IPS DF 4.7 (cell line): ENCODE results near the gene KRTAP21-1.
"Not testable (repeated sequence)": the region's sequence is repeated elsewhere in the genome, so short reads cannot be mapped to it uniquely, and the experiment has no call there.

Source experiments
- DNase-seq: peaks from one replicate; pipeline ENCODE4 v3.0.0-alpha.2; 2013; ENCODE audit warnings: low spot score; ENCODE audit errors: extremely low read depth

The KRTAP21-1 gene

DNA sequence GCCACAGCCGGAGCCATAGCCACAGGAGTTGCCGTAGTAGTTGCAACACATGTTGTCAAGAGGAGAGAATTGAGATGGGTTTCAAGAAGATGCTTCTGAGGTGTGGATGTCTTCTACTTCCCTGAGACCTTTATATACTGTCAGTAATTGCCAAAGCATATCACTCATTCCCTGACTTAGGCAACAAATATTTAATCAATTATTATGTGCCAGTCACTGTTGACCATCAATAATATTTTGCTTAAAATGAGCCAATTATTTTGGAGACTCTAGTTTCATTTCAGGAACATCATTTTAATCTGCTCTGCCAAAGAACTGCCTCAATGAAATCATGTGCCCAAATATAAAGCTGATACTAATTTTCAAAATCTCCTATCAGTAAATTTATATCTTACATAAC lies at the start of gene KRTAP21-1:
Gene KRTAP21-1, minus strand, starts transcription at position 101 of the 400 bp plus-strand sequence. Its CDS starts 50 bp downstream, at position 51.
- not testable (repeated sequence) for DNase-seq

DNA sequence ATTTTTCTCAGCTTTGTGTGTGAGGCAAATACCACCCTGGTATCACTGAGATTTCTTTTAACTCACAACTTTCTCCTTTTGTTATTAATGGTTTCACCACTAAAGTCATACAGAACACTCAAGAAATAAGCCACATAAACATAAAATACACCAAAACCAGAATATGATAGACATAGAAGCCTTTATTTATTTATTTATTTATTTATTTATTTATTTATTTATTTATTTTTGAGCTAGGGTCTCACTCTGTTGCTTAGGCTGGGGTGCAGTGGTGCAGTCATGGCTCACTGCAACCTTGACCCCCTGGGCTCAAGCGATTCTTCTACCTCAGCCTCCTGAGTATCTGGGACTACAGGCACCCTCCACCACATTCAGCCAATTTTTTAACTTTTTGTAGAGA lies 45.4 kb upstream of the KRTAP21-1 start:
- no peak for DNase-seq

DNA sequence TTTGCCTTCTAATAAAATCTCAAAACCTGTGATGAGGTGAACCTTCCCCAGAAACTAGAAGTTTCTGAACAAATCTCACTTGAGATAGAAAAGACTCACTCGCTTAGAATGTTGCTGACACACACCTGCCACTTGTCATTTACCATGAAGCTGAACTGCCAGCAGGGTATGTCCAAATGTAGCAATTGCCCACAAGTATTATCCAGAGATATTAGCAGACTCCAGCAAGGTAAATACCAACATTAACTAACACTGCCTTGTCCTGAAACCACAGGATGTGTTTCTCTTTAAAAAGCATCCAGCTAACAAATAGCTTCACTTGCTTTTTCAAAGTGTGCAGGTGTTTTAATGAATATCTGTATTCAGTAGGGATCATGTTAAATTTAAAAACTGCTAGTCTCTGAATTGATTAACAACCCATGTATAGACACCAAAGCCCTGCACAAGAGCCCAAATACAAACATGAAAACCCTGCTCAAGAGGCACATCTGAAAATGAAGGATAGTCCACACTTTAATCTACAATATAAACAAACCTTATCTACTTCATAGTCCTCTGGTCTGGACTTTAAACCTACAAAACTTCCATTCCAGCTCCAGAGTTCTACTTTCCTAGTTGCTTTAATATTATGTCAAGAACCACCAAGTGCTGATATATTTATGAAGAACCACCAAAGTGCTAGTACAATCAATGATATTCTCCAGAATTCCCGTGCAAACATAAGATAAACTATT lies 38.5 kb upstream of the KRTAP21-1 start:
- no peak for DNase-seq

DNA sequence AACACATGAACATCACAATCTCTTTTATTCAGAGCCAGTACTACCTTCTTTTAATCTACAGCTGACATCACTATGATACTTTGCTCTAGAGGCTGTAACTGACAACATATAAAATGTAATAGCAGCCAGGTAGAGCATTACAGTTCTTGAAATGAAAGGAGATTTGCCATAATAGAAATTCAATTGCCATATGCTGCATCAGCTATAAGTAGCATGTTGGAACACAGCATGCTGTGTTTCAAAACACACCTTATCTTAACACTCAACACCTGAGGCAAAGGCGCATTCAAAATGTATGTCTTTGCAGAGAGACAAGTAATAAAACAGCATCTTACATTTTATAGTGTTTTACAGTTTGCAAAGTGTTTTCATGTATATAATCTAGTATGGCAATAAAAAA lies 24.0 kb upstream of the KRTAP21-1 start:
- no peak for DNase-seq

DNA sequence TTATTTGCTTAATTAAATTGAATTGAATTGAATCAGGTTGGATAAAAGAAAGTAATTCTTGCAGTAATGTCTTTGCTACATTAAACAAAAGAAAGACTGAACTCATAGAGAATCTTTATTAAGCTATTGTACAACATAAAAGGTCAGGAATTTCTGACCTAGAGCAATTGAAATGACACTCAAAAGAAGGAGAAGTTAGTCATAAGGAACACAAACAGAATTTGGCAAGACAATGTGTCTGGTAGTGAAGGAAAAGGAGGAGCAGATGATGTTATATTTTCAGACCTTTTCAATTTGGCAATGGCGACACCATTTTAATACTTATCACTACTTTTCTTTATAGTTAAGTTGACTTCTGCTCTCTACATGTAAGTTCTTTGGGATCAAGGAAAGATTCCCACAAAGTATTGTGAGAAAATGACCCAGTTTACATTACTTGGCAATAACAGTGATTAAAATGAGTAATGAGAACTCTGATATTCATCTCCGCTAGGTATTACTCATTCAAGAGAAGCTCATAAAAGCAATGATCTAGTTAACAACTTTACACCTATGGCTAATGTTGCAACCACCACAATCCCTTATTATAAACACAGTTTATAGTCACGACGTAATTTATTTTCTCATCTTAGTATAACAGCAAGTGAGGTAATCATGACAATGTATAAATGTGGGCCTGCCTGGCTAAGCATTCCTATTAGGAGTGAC lies 14.7 kb upstream of the KRTAP21-1 start:
- no peak for DNase-seq

DNA sequence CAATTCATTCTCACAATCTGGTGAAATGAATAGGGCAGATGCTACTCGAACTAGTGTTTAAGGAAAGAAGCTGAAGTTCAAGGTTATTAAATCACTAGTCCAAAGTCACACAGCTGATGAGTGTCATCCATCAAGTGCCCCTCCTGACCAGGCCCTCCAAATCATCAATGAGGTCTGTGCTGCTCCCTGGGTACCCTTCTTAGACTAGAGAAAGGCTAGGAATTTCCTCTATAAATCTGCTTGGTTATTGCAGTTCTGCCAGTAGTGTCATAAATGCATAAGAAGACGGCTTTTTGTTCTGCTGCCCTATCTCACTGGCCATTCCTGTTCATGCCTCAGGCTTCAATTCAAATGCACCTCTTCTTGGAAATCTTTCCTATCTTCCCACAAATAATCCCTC lies 5.5 kb upstream of the KRTAP21-1 start:
- DNase-seq = no peak

DNA sequence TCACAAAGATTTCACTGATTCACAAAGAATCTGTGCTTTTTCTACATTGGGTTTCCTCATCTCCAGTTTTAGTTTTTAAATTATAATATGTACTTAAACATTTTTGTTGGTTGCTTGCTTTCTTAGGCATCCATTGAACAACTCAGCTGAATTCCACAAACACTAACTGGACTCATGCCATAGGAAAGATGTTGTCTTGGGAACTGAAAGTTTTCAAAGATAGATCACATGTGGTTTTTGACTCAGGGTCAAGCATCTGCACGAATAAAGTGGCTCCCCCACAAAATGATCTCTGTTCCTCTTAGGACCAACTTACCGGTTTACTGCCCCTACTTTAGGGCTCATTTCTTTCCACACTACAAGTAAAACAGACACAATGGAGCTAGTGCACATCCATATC lies 3.1 kb upstream of the KRTAP21-1 start:
- DNase-seq = no peak

DNA sequence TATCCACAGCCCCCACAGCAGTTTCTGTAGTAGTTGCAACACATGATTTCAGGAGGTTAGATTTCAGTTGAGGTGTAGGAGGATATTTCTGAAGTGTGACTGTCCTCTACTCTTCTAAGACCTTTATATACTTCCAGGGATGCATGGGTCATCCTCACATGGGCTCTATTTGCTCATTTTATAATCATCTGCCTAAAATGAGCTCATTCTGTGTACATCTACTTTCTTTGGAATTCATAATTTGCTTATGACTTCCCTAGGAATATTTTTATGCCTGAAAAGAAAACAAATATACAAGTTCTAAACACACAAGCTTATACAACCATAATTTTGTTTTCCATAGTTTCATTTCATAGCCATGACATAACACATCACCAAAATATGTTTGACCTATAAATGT lies 8.1 kb downstream of the KRTAP21-1 start, which contains the start of gene KRTAP21-2:
Gene KRTAP21-2, minus strand, starts transcription at position 101 of the 400 bp plus-strand sequence. Its CDS starts 57 bp downstream, at position 44.
- DNase-seq = no peak

DNA sequence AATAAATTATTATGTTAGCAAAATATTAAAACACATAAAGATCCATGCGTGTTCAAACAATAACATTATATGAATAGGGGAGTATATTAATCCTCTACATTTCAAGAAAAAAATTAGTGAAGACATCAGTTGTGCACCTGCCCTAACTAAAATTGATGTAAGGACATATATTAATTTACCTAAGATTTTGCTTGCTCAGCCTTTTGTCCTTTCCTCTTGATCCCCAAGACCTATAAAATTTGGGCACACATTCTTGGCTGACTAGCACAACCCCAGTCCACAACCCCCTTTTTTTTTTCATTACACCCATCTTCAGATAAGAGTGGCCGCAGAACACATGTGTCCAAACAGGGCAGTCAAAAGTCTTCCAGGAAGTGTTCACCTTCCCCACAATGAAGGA lies 14.8 kb downstream of the KRTAP21-1 start:
- DNase-seq = no peak

DNA sequence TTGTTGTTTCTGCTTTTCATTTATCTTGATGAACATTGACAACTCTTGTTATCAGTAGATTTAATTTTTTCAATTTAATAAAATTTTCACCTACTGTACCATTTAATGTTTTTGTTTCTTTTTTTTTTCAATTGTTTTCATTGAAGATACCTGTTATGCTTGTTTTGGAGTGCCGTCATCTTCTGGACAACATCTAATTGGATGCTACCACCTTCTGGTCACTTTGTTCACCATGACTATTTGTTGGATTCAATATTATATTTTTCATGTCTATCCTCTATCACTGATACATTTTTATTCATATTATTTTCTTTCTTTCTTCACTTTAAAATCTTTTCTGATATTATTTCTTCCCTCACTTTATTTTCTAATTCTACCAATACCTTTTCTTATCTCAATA lies 22.2 kb downstream of the KRTAP21-1 start:
- no peak for DNase-seq

DNA sequence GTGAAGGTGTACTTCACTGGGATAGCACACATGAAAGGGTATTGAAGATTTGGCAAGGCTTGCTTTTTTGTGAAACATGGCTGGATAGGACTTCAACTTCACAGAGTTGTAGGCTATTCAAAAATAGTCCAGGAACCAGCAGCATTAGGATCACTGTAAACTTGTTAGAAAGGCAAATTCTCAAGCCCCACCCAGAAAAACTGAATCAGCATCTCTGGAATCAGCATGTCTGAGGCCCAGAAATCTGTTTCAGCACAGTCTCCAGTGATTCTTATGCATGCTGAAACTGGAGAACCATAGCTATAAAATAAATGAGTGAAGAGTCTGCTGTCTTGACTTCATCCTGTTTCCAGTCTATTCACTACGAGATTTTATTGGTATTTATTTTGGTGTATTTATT lies 28.5 kb downstream of the KRTAP21-1 start:
- no peak for DNase-seq

DNA sequence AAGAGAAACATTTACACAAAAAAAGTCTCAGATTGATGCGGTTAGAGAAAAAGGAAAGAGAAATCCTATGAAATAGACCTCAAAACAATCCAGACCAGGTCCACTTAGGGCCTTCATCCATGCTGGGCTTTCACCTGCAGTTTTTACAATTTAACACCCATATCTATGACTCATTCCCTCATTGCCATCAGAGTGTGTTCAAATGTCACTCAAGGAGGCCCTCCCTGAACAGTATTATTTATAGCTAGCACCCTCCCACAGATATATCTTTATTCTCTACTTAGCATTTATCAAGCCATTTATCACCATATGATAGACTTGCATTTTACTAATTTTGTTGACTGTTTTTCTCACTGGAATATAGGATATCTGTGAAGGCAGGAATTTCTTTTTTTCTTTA lies 35.8 kb downstream of the KRTAP21-1 start:
- DNase-seq = no peak

DNA sequence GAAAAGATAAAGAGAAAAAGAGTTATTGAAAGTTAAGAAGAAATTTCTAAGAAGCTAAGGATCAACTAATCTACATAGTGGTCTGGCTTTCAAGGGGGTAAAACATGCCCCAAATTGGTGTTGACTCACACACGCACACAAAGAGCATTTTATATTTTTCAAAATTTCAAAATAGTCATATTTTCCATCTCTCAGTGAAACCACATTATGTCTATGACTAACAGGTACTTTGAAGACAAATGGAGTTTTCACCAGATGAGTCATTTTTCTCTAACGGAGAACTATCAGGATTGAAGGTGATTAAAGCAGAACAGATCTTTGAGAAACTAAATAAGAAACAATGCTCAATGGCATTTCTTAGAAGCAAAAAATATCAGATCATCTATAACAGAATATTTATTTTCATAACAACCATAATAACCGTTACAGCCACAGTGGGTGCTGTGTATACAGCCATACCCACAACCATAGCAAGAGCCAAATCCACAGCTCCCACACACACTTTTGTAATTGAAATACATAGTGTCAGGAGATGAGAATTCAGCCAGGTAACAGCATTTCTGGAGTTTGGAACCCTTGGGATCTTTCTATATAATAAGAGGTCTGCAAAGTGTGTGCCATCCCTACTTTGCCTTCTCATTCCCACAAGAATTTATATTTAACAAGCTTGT lies 36.9 kb downstream of the KRTAP21-1 start, which contains the start of gene KRTAP21-3:
Gene KRTAP21-3, minus strand, starts transcription at position 539 of the 671 bp plus-strand sequence. Its CDS starts 18 bp downstream, at position 521.
- DNase-seq = no peak

DNA sequence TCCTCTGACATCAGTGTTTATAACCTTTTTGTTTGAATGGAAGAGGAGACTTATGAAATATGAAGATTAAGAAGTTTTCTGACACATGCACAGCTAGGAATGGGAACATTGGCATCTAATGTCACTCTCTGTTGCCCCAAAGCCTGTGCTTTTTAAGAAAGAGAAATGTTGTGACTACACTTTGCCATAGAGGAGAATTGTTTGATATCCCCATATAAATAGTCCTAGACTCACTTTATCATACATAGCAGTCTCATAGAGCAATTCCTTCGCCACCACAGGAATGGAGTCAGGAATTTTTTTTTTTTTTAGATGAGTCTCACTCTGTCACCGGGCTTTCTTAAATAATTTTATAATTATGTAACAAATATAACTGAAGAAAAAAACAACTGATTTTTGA lies 38.1 kb downstream of the KRTAP21-1 start:
- no peak for DNase-seq

DNA sequence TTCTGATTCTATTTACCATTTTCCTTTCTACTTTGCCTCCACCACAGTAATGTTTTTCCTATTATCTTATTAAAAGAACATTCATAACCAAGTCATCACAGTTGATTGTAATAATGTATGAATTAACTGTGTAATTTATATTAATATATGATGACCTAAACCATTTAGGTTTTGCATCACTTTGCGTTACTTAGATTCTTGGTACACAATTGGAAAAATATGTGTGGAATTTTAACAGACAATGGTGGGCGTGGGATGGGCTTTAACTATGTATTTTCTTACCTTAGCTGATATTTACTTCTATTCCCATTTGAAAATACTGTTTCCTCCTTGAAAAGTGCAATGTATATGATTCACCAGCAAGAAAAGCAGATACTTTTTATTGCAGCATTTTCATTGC lies 40.3 kb downstream of the KRTAP21-1 start:
- DNase-seq = no peak

DNA sequence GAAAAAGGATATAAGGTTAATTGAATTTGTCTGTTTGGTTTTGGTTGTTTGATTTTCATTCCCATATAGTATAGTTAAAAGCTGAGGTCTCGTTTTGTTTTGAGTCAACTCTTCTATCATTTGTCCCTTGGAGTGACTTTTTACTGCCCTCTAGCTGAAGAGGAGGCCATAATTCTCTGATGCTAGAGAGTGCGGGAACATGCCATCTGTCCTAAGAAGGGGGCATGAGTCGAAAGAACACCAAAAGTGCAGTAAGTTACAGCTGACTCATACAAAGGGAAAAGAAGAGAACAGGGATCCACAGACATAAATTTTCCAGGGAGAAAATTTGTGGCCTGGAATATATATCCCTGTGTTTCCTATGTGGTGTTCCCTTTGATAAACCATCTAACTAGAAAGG lies 40.8 kb downstream of the KRTAP21-1 start:
- DNase-seq = no peak

DNA sequence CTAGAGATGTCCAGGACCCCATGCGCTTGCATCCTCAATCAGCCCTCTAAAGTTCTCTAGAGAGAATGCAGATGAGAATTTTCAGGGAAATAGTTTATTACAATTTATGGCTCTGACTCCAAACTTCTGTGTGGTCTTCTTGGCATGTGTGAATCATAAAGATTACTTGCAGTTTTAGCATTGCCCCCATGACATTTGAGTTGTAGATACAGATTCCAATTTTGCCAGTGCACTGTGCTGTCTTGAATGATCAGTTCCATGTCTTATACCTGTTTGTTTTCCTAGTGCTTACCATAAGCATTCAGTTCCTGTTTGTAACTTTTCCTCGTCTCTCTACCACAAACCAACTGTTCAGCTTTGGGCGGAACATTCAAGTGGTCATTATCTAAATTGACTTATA lies 41.5 kb downstream of the KRTAP21-1 start:
- DNase-seq = no peak

DNA sequence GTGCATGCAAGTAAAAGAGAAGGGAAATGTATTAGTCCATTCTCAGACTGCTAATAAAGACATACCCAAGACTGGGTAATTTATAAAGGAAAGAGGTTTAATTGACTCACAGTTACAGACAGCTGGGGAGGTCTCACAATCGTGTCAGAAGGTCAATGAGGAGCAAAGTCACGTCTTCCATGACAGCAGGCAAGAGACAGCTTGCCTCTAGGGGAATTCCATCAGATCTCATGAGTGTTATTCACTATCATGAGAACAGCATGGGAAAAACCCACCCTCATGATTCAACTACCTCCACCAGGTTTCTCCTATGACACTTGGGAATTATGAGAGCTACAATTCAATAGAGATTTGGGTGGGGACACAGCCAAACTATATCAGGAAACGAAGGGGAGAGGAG lies 44.7 kb downstream of the KRTAP21-1 start:
- no peak for DNase-seq

DNA sequence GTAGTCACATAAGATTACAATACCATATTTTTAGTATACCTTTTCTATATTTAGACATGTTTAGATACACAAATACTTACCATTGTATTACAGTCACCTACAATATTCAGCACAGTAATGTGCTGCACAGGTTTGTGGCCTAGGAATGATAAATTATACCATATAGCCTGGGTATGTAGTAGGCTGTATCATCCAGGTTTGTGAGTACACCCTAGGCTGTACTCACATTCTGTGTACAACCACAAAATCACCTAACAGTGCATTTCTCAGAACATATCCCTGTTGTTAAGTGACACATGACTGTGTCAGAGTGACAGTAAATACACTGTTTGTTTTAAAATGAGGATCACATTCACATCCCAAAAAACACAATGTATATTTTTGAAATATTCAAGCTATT lies 47.8 kb downstream of the KRTAP21-1 start:
- no peak for DNase-seq
